Measurements from ENCODE around the gene CCDC88B.

The CCDC88B gene

DNA sequence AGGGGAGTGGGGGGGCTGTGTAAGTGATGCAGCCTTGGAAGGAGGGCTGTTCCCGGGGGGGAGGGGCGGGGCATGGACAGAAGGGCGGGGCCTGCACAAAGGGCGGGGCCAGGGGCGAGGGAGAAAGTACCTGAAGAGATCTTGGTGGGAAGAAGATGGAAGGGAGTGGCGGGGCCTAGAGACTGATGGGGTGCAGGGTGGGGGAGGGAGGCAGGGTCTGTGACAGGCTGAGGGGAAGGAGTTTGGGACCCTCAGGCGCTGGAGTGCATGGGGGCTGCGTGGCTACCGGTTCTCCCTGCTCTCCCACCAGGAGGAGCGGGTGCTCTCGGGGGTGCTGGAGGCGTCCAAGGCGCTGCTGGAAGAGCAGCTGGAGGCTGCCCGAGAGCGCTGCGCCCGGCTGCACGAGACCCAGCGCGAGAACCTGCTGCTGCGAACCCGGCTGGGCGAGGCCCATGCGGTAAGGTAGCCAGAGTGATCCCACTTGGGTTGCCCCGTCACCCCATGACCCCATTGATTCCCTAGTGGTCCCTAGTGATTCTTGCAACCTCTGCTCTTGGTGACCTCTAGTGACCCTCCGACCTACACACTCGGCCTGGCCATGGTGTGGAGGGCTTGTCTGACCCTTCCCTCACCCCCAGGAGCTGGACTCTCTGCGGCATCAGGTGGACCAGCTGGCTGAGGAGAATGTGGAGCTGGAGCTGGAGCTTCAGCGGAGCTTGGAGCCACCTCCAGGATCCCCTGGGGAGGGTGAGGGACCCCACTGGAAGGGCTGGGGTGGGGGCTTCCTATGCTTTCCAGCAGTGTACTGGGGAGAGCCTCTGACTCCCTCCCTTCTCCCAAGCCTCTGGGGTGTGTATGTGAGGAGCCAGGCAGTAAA is 3.1 kb downstream of the CCDC88B start:
- DNase-seq (ENCODE audit: low read depth in 1 of 2, low spot score in 1 of 2), result no peak

- DNase-seq (ENCODE audit: low read depth in 1 of 2, low spot score in 1 of 2), result no peak
Observed at GRCh38 chr11:64343767-64344559, 4.0 kb downstream of the CCDC88B start.

DNA sequence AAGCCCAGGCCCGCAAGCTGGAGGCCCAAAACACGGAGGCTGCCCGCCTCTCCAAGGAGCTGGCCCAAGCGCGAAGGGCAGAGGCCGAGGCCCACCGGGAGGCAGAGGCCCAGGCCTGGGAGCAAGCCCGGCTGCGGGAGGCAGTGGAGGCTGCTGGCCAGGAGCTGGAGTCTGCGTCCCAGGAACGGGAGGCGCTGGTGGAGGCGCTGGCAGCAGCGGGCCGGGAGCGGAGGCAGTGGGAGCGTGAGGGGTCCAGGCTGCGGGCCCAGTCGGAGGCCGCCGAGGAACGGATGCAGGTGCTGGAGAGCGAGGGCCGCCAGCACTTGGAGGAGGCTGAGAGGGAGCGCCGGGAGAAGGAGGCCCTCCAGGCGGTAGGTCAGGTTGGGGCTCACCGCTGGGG is 4.8 kb downstream of the CCDC88B start:
- no peak for DNase-seq (ENCODE audit: low read depth in 1 of 2, low spot score in 1 of 2)

GRCh38 chr11:64347193-64347867 is 7.3 kb downstream of the CCDC88B start:
- DNase-seq (ENCODE audit: low read depth in 1 of 2, low spot score in 1 of 2), result no peak

- no peak for DNase-seq (ENCODE audit: low read depth in 1 of 2, low spot score in 1 of 2)
Observed at GRCh38 chr11:64348383-64349024, 8.5 kb downstream of the CCDC88B start.

- DNase-seq (ENCODE audit: low read depth in 1 of 2, low spot score in 1 of 2), result no peak
Observed at GRCh38 chr11:64349025-64349387, 9.0 kb downstream of the CCDC88B start.

GRCh38 chr11:64349404-64349803 is 9.4 kb downstream of the CCDC88B start:
- DNase-seq (ENCODE audit: low read depth in 1 of 2, low spot score in 1 of 2), result no peak

- DNase-seq (ENCODE audit: low read depth in 1 of 2, low spot score in 1 of 2), result no peak
Observed at GRCh38 chr11:64351136-64351631, 11.2 kb downstream of the CCDC88B start.

- DNase-seq (ENCODE audit: low read depth in 1 of 2, low spot score in 1 of 2), result no peak
Observed at GRCh38 chr11:64352099-64352994, 12.3 kb downstream of the CCDC88B start.

DNA sequence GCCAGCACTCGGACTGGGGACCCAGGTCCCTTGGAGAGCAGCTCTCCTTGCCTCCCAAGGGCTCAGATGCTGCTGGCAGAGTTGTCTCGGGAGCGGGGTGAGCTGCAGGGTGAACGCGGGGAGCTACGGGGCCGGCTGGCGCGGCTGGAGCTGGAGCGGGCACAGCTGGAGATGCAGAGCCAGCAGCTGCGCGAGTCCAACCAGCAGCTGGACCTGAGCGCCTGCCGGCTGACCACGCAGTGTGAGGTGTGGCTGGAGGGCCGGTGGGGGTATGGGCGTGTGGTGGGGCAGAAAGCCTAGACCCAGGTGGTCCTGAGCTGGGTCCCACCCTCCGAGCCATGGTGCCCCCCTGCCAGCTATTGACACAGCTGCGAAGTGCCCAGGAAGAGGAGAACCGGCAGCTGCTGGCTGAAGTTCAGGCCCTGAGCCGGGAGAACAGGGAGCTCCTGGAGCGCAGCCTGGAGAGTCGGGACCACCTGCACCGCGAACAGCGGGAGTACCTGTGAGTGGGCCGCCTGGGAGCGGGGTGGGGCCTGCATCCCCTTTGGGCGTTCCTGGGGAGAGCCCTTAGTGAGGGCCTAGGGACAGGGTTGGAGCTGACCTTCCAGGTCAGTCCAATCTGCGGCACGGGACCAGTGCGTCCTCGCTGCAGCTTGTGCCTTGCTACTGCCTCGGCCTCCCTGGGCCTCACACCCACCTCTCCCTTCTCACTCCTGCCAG is 13.2 kb downstream of the CCDC88B start:
- DNase-seq (ENCODE audit: low read depth in 1 of 2, low spot score in 1 of 2), result no peak

DNA sequence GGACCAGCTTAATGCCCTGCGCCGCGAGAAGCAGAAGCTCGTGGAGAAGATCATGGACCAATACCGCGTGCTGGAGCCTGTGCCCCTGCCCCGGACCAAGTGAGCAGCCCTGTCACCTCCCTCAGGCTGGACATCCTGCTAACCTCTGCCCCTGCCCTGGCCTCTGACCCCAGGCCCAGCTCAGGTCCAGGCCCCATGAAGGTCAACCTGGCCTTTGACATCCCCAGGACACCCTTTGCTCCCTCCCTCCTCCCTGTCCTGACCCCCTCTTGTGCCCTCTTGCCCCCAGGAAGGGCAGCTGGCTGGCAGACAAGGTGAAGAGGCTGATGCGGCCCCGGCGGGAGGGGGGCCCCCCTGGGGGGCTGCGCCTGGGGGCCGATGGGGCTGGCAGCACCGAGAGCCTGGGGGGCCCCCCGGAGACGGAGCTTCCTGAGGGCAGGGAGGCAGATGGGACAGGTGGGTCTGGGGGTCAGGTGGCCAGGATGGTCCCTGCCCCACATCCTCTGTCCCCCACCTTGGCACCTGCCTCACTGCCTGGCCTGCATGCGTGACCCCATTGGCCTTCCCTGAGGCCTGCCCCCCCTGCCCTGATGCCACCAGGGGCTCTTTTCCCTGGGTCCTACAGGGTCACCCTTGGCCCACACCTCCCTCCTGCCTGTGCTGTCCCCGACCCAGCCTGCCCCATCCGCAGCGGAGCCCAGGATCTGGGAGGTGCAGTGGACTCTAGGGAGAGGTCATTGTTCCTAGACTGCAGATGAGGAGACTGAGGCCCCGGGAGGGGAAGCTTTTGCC is 13.9 kb downstream of the CCDC88B start:
- no peak for DNase-seq (ENCODE audit: low read depth in 1 of 2, low spot score in 1 of 2)

GRCh38 chr11:64355078-64355940 is 15.3 kb downstream of the CCDC88B start:
- DNase-seq (ENCODE audit: low read depth in 1 of 2, low spot score in 1 of 2), result no peak

DNA sequence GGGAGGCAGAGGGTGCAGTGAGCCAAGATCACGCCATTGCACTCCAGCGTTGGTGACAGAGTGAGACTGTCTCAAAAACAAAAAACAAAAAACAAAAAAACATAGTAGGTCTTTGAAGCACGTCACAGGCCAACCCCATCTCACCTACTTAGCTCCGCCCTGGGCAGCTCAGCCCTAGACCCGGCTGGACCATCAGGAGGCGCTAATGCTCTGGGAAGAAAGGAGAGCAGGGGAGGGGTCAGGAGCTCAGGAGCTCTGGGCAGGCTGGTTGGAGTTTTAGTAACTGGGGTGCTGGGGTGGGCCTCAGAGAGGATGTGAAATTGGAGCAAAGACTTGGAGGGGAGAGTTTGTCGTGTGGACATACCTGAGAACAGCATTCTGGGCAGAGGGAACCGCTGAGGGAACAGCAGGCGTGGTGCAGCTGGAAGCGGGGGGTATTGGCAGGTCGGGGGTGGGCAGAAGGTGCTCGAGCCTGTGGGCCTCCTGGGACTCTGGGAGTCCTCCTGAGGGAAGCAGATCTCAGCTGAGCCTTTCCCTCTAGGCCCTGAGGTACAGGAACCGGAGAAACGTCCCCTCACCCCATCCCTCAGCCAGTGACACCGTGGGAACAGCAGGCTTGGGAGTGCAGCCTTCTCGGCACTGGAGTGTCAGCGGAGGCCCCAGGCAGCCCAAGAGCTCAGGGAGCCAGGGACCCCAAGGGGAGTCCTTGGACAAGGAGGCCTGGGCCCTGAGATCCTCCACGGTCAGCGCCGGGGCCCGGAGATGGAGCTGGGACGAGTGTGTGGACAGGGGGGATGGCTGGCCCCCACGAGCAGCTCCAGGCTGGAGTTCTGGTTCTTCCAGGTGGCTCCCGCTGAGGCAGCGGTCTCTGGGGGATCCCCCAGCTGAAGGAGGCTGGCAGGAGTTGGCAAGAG is 16.8 kb downstream of the CCDC88B start:
- no peak for DNase-seq (ENCODE audit: low read depth in 1 of 2, low spot score in 1 of 2)

GRCh38 chr11:64357446-64357845 is 17.4 kb downstream of the CCDC88B start:
- DNase-seq (ENCODE audit: low read depth in 1 of 2, low spot score in 1 of 2), result no peak

- no peak for DNase-seq (ENCODE audit: low read depth in 1 of 2, low spot score in 1 of 2)
Observed at GRCh38 chr11:64357904-64358535, 18.0 kb downstream of the CCDC88B start.

GRCh38 chr11:64358536-64358906 is 18.5 kb downstream of the CCDC88B start:
- no peak for DNase-seq (ENCODE audit: low read depth in 1 of 2, low spot score in 1 of 2)
